Endothelial cell of umbilical vein (primary cell): ENCODE results near the gene CCDC66. TPM values are rescaled to one million over a fixed set of nuclear protein-coding genes. Genes with fewer than 3 reads are reported as not detected.

Experiments used
- BruUV-seq: library from RNA; stranded (reverse); fragments of 400-500 nt; replicated peaks from 2 replicates; lab custom pipeline; 2021; lab: Mats Ljungman, UMichigan
- CTCF ChIA-PET: fragments of 300-600, 350-600 bp; sonication (Branson Sonifier 250); formaldehyde crosslinking; loops from one replicate; lab custom pipeline; 2021; ENCODE audit warnings: antibody characterized with exemption, inconsistent platforms; lab: Charles Lee
- POLR2A ChIA-PET: fragments of 300-600, 350-600 bp; sonication (Branson Sonifier 250); formaldehyde crosslinking; loops from one replicate; lab custom pipeline; 2021; ENCODE audit warnings: antibody characterized with exemption, inconsistent platforms; lab: Charles Lee
- DNase-seq: peaks from one replicate; pipeline ENCODE4 v3.0.0-alpha.2; 2011; ENCODE audit warnings: low read depth, low spot score
- FAIRE-seq: peaks from 2 replicates; lab custom pipeline; 2011; peaks lifted over from hg19 to GRCh38; lab: Jason Lieb, UNC
- H2AFZ ChIP-seq: 2 replicates; pipeline ENCODE4 v1.6.0; 2012; ENCODE audit warnings: low read depth, low read length, control low read depth, inconsistent platforms
- H3K27ac ChIP-seq: 2 replicates; pipeline ENCODE4 v1.5.1; 2011; ENCODE audit warnings: low read depth, mild to moderate bottlenecking, control low read depth, low read length, moderate library complexity; ENCODE audit not compliant: insufficient read depth
- H3K27me3 ChIP-seq, 2 experiments: 2 replicates each; pipeline versions ENCODE4 v1.6.0 to v1.6.1; 2011; ENCODE audit warnings: low read length in 2 of 2, mixed read lengths in 1 of 2; ENCODE audit not compliant: control insufficient read depth in 2 of 2, insufficient read depth in 2 of 2
- H3K36me3 ChIP-seq, 2 experiments: 2 replicates in 1 of 2; 3 replicates in 1 of 2; pipeline ENCODE4 v1.5.1; 2011; ENCODE audit warnings: low read length in 2 of 2, mild to moderate bottlenecking in 1 of 2, moderate library complexity in 1 of 2; ENCODE audit not compliant: control insufficient read depth in 2 of 2, insufficient read depth in 2 of 2; ENCODE audit errors: extremely low read depth in 1 of 2
- H3K4me1 ChIP-seq: 3 replicates; pipeline ENCODE4 v1.5.1; 2011; ENCODE audit warnings: mild to moderate bottlenecking, low read length; ENCODE audit not compliant: control insufficient read depth, insufficient read depth; ENCODE audit errors: extremely low read depth
- H3K4me2 ChIP-seq: 2 replicates; pipeline ENCODE4 v1.6.1; 2011; ENCODE audit warnings: low read length, control low read depth, mixed read lengths; ENCODE audit not compliant: insufficient read depth
- H3K4me3 ChIP-seq, 3 experiments: fragments of 200-600 bp in 1 of 3; sonication (generic), shearing (Covaris generic) in 1 of 3; replicated peaks in 1 of 3; 2 replicates each; pipeline ENCODE4 v1.5.1; 2011 to 2016; ENCODE audit warnings: control low read depth in 3 of 3, low read length in 3 of 3, mild to moderate bottlenecking in 2 of 3, inconsistent platforms in 1 of 3, low read depth in 1 of 3, moderate library complexity in 1 of 3; ENCODE audit not compliant: insufficient read depth in 1 of 3
- H3K79me2 ChIP-seq: 2 replicates; pipeline ENCODE4 v1.6.0; 2012; ENCODE audit warnings: low read length, inconsistent platforms; ENCODE audit not compliant: control insufficient read depth, insufficient read depth
- H3K9ac ChIP-seq: replicated peaks from 2 replicates; pipeline ENCODE3; 2011; ENCODE audit warnings: low read length, control low read depth; ENCODE audit not compliant: insufficient read depth; ENCODE audit errors: extremely low read depth
- H3K9me1 ChIP-seq: replicated peaks from 3 replicates; pipeline ENCODE4 v1.6.0; 2011; ENCODE audit warnings: mild to moderate bottlenecking, low read length; ENCODE audit not compliant: control insufficient read depth, insufficient read depth; ENCODE audit errors: extremely low read depth
- H3K9me3 ChIP-seq: replicated peaks from 2 replicates; pipeline ENCODE4 v1.5.1; 2012; ENCODE audit warnings: low read length, inconsistent platforms; ENCODE audit not compliant: control insufficient read depth, insufficient read depth
- H4K20me1 ChIP-seq: replicated peaks from 2 replicates; pipeline ENCODE3; 2011; ENCODE audit warnings: mild to moderate bottlenecking, low read length; ENCODE audit not compliant: control insufficient read depth, insufficient read depth; ENCODE audit errors: extremely low read depth
- CTCF ChIP-seq, 2 donors: IDR thresholded peaks; 1 replicate in 1 of 2; 2 replicates in 1 of 2; pipeline ENCODE4 v1.5.1; 2011; ENCODE audit warnings: low read length in 2 of 2, mild to moderate bottlenecking in 2 of 2, moderate library complexity in 2 of 2, control low read depth in 1 of 2, inconsistent platforms in 1 of 2, low read depth in 1 of 2; ENCODE audit not compliant: insufficient read depth in 1 of 2; ENCODE audit errors: extremely low read depth in 1 of 2
- EZH2 ChIP-seq: IDR thresholded peaks from 2 replicates; pipeline ENCODE4 v1.6.1; 2012; ENCODE audit warnings: borderline replicate concordance, low read depth, mild to moderate bottlenecking, moderate library complexity, low read length, inconsistent platforms; ENCODE audit not compliant: severe bottlenecking
- FOS ChIP-seq: IDR thresholded peaks from 2 replicates; pipeline ENCODE4 v1.6.1; 2011; ENCODE audit warnings: mild to moderate bottlenecking, low read length, moderate library complexity, borderline replicate concordance; ENCODE audit not compliant: insufficient read depth
- GATA2 ChIP-seq: IDR thresholded peaks from 2 replicates; pipeline ENCODE4 v1.7.0; 2011; ENCODE audit warnings: low read depth, mild to moderate bottlenecking, moderate library complexity, mixed read lengths, low read length; ENCODE audit not compliant: insufficient read length, insufficient read depth
- JUN ChIP-seq: IDR thresholded peaks from 2 replicates; pipeline ENCODE4 v1.6.1; 2011; ENCODE audit warnings: borderline replicate concordance, low read depth; ENCODE audit not compliant: insufficient read length, insufficient read depth
- MAX ChIP-seq: IDR thresholded peaks from 2 replicates; pipeline ENCODE4 v1.6.1; 2011; ENCODE audit not compliant: insufficient read depth, insufficient read length
- MYC ChIP-seq: IDR thresholded peaks from one replicate; pipeline ENCODE4 v1.6.1; 2011; ENCODE audit warnings: mild to moderate bottlenecking, low read depth, low read length
- POLR2A ChIP-seq: IDR thresholded peaks from 2 replicates; pipeline ENCODE4 v1.6.1; 2012; ENCODE audit warnings: low read depth, mild to moderate bottlenecking, control low read depth, low read length
- POLR2AphosphoS5 ChIP-seq: IDR thresholded peaks from 2 replicates; pipeline ENCODE4 v1.6.1; 2012; ENCODE audit warnings: low read depth, mild to moderate bottlenecking, control low read depth, low read length, moderate library complexity; ENCODE audit not compliant: insufficient read depth
- dilution Hi-C: fragments of 300-500 bp; cut with MboI; formaldehyde crosslinking; loops from one replicate; pipeline ENCODE4 v1.15.0; 2019; ENCODE audit warnings: low sequenced_read_pairs; ENCODE audit not compliant: extremely low pct_ligation_motif_present
- intact Hi-C: fragments of 100-400 bp; cut with micrococcal nuclease; formaldehyde crosslinking; loops from one replicate; pipeline ENCODE4 v1.10.0; 2022
- polyA plus RNA-seq, 4 experiments: library from polyadenylated mRNA; depleted of rRNA in 3 of 4; stranded (reverse) in 3 of 4; unstranded in 1 of 4; fragments of >200 nt; gene quantifications; 2 replicates each; pipeline versions ENCODE4 v1.2.1 to v1.2.3, GENCODE V29; 2011 to 2012; ENCODE audit warnings: missing spikeins in 1 of 4
- total RNA-seq: library from RNA; stranded (reverse); gene quantifications from 2 replicates; pipeline ENCODE4 v1.2.3, GENCODE V29; 2021

CCDC66 gene
- total and polyA plus RNA-seq, 2 donors (not counting 3 experiments of a cell fraction or from before 2014, with no cell fraction given) = 5.0 to 20.7 TPM

DNA sequence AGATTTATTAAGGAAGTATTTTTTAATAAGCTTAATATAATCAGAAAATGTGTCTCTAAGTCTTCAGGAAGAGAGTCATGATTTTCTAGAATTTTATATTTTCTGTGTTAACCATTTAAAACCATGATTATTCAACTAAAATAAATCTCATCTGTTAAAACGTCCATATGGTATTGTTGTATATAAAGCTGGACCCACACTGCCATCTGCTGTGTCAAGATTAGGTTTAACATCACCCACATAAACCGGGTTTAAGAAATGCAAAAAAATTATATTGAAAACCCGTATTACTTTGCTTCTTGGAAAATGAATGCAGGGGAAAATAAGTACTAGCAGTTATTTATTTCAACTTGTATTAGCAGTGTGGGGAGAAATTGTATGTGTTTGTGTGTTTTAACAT is 9.5 kb upstream of the CCDC66 start:
- dilution Hi-C loops = no loop called here
- Histone ChIP-seq H3K4me3 (no peak overlapping the region), H2AFZ (no peak overlapping the region), H3K4me1 (no peaks in the 10 kb centered on the region), H3K9ac (no peak overlapping the region), H4K20me1 (no peaks in the 10 kb centered on the region), H3K36me3 (no peaks in the 10 kb centered on the region), H3K27me3 (peaks cover 18% of the 10 kb centered on the region in 2 experiments), H3K9me1 (no peaks in the 10 kb centered on the region), H3K79me2 (no peaks in the 10 kb centered on the region), H3K4me2 (no peak overlapping the region), H3K27ac (no peak overlapping the region), H3K9me3 (no peaks in the 10 kb centered on the region)
- intact Hi-C loops = no loop called here
- POLR2A ChIA-PET = no interaction called here
- CTCF ChIA-PET = interaction anchor here (0.7 to 1.0 kb wide), 5 partner anchors 11 to 441 kb away, joined by 3 to 5 read pairs (median 3); no protein-coding TSS in a partner anchor
- FAIRE-seq = no peak
- BruUV-seq = no TSS peak
- TF ChIP-seq MAX = no peak
- no peak for TF ChIP-seq GATA2
- TF ChIP-seq POLR2A = no peak
- no peak for TF ChIP-seq EZH2
- TF ChIP-seq POLR2AphosphoS5 = no peak
- no peak for TF ChIP-seq JUN
- no peak for TF ChIP-seq FOS
- no peak for TF ChIP-seq CTCF (IDR thresholded peaks at IDR 0.05; ENCODE audit: extremely low read depth in 1 of 2, insufficient read depth in 1 of 2, low read depth in 1 of 2, low read length in 2 of 2)
- TF ChIP-seq MYC = no peak
- DNase-seq = peak; percentile 12
